Esophagus squamous epithelium (tissue), 5 donors: ENCODE measurements around the gene SLC47A2. TPM values are rescaled to one million over a fixed set of nuclear protein-coding genes. Genes with fewer than 3 reads are reported as not detected.

ENCODE experiments used
- DNase-seq: peaks from one replicate; lab custom pipeline; 2025; lab: John Stamatoyannopoulos, UW
- H3K27ac ChIP-seq, 4 donors: fragments of 200-600 bp; sonication (generic); one replicate each; pipeline ENCODE4 v1.5.1; 2016 to 2019; ENCODE audit warnings: mild to moderate bottlenecking in 1 of 4
- H3K27me3 ChIP-seq, 4 donors: fragments of 200-600 bp; sonication (generic); 1 replicate in 3 of 4; 2 replicates in 1 of 4; pipeline versions ENCODE4 v1.5.1 to v1.6.0; 2017 to 2021; ENCODE audit warnings: antibody characterized with exemption in 1 of 4
- H3K36me3 ChIP-seq, 3 donors: fragments of 200-600 bp; sonication (generic); one replicate each; pipeline ENCODE4 v1.5.1; 2016 to 2019
- H3K4me1 ChIP-seq, 3 donors: fragments of 200-600 bp; sonication (generic); one replicate each; pipeline ENCODE4 v1.5.1; 2017 to 2019
- H3K4me3 ChIP-seq, 4 donors: fragments of 200-600 bp; sonication (generic); 1 replicate in 3 of 4; 2 replicates in 1 of 4; pipeline ENCODE4 v1.5.1; 2016 to 2019; ENCODE audit warnings: mild to moderate bottlenecking in 2 of 4, moderate library complexity in 1 of 4
- H3K9me3 ChIP-seq, 3 donors: fragments of 200-600 bp; sonication (generic); one replicate each; pipeline ENCODE4 v1.5.1; 2016 to 2019
- CTCF ChIP-seq, 6 experiments: fragments of 450-650 bp in 4 of 6; fragments of 200-600 bp in 2 of 6; sonication (generic) in 2 of 6; IDR thresholded peaks; one replicate each; pipeline ENCODE4 v1.5.1; 2016 to 2019; ENCODE audit warnings: antibody characterized with exemption in 6 of 6, mild to moderate bottlenecking in 4 of 6, moderate library complexity in 4 of 6
- POLR2A ChIP-seq, 4 donors: fragments of 450-650 bp; IDR thresholded peaks; one replicate each; pipeline ENCODE4 v1.6.1; 2017; ENCODE audit warnings: antibody characterized with exemption in 4 of 4, mild to moderate bottlenecking in 4 of 4, moderate library complexity in 3 of 4
- WGBS, 2 donors: methylation state at CpG; one replicate each; pipeline ENCODE4 v1.1.5; 2018; 5-methylcytosine and 5-hydroxymethylcytosine counted together
- intact Hi-C: fragments of 100-400 bp; cut with DNase I; formaldehyde crosslinking; loops from one replicate; pipeline ENCODE4 v1.15.0; 2022
- total RNA-seq, 4 donors: library from RNA; depleted of rRNA; stranded (reverse); fragments of >200 nt; gene quantifications; one replicate each; pipeline ENCODE4 v1.1.0, GENCODE V29; 2016
- donor health status: DM: yes; HTN: yes; CAD: no.

SLC47A2 gene
- total RNA-seq, 4 donors from 2014 or later = 0.56 to 2.2 (median 0.76) TPM; not detected in 1

GRCh38 chr17:19661121-19661520 lies 55.3 kb downstream of the SLC47A2 start:
- no peak for TF ChIP-seq CTCF (IDR thresholded peaks at IDR 0.05)
- no peak for TF ChIP-seq POLR2A (IDR thresholded peaks at IDR 0.05)
- 87 to 96% methylated on average over 3 of the region's 3 CpGs for WGBS, 2 donors
- Histone ChIP-seq H3K4me3 (no peak overlapping the region), H3K27me3 (no peaks in the 10 kb centered on the region), H3K36me3 (peaks cover 11 to 95% (median 16%) of the 10 kb centered on the region in 3 donors), H3K9me3 (no peaks in the 10 kb centered on the region), H3K4me1 (peaks cover 0 to 48% (median 4%) of the 10 kb centered on the region in 3 donors), H3K27ac (no peak overlapping the region)
- no peak for DNase-seq
- intact Hi-C loops = no loop called here

GRCh38 chr17:19660219-19660870 lies 56.0 kb downstream of the SLC47A2 start:
- H3K9me3 ChIP-seq = no peaks in the 10 kb centered on the region
- no peak for DNase-seq
- H3K27ac ChIP-seq = peak overlapping the region in 2 of 4 donors; percentile 17 to 27
- WGBS, 2 donors = 57 to 64% methylated on average over 6 of the region's 6 CpGs
- intact Hi-C loops = no loop called here
- TF ChIP-seq CTCF (IDR thresholded peaks at IDR 0.05) (no peak), POLR2A (IDR thresholded peaks at IDR 0.05) (no peak)
- H3K4me1 ChIP-seq = peaks cover 0 to 56% (median 4%) of the 10 kb centered on the region in 3 donors
- no peak overlapping the region for H3K4me3 ChIP-seq
- H3K36me3 ChIP-seq = peaks cover 10 to 95% (median 11%) of the 10 kb centered on the region in 3 donors
- no peaks in the 10 kb centered on the region for H3K27me3 ChIP-seq

- no peaks in the 10 kb centered on the region for H3K9me3 ChIP-seq
- DNase-seq = no peak
- no peaks in the 10 kb centered on the region for H3K27me3 ChIP-seq
- peak overlapping the region in 3 of 4 donors; percentile 3 to 27 (median 17) for H3K27ac ChIP-seq
- TF ChIP-seq POLR2A (IDR thresholded peaks at IDR 0.05) (no peak), CTCF (IDR thresholded peaks at IDR 0.05) (no peak)
- H3K4me1 ChIP-seq = peaks cover 0 to 64% (median 6%) of the 10 kb centered on the region in 3 donors
- H3K4me3 ChIP-seq = no peak overlapping the region
- intact Hi-C loops = no loop called here
- WGBS, 2 donors = 53 to 66% methylated on average over 6 to 7 of the region's 7 CpGs
- peaks cover 11 to 95% (median 12%) of the 10 kb centered on the region in 3 donors for H3K36me3 ChIP-seq
These were observed 56.8 kb downstream of the SLC47A2 start for GRCh38 chr17:19659366-19660177.

GRCh38 chr17:19656851-19657581 lies 59.4 kb downstream of the SLC47A2 start:
- H3K4me1 ChIP-seq = peaks cover 5 to 89% (median 17%) of the 10 kb centered on the region in 3 donors
- DNase-seq = no peak
- H3K27ac ChIP-seq = peak overlapping the region in 2 of 4 donors; percentile 64 to 69
- H3K4me3 ChIP-seq = no peak overlapping the region
- no peaks in the 10 kb centered on the region for H3K27me3 ChIP-seq
- H3K9me3 ChIP-seq = no peaks in the 10 kb centered on the region
- H3K36me3 ChIP-seq = peaks cover 5 to 88% (median 10%) of the 10 kb centered on the region in 3 donors
- TF ChIP-seq POLR2A (IDR thresholded peaks at IDR 0.05) (no peak), CTCF (IDR thresholded peaks at IDR 0.05) (no peak)
- WGBS, 2 donors = 54 to 61% methylated on average over 3 to 4 of the region's 4 CpGs
- intact Hi-C loops = no loop called here
